SK-N-SH (cell line): Measurements from ENCODE around the gene THSD4. TPM values are rescaled to one million over a fixed set of nuclear protein-coding genes. Genes with fewer than 3 reads are reported as not detected.

ENCODE experiments used
- CTCF ChIA-PET: fragments of 300-600, 350-600 bp; formaldehyde crosslinking; extraction: SDS; loops from one replicate; lab custom pipeline; 2021; lab: Yijun Ruan, JAX
- POLR2A ChIA-PET: fragments of 350-600 bp; sonication (Branson Sonifier 250); formaldehyde crosslinking; extraction: SDS; loops from one replicate; lab custom pipeline; 2020; ENCODE audit warnings: antibody characterized with exemption, inconsistent platforms; lab: Yijun Ruan, JAX
- DNase-seq: peaks from one replicate; pipeline ENCODE4 v3.0.0; 2012
- H2AFZ ChIP-seq: fragments of 200-600 bp; sonication (generic); 2 replicates; pipeline ENCODE4 v1.8.1; 2016; ENCODE audit warnings: antibody characterized with exemption, mild to moderate bottlenecking, low read depth
- H3F3A ChIP-seq: fragments of 200-600 bp; sonication (generic); replicated peaks from 2 replicates; pipeline ENCODE3; 2016; ENCODE audit warnings: antibody characterized with exemption, mild to moderate bottlenecking; ENCODE audit not compliant: insufficient read depth
- H3K27ac ChIP-seq, 2 experiments: fragments of 200-500 bp in 1 of 2; fragments of 200-600 bp in 1 of 2; sonication (Bioruptor generic) in 1 of 2; sonication (generic), shearing (Covaris generic) in 1 of 2; 2 replicates each; pipeline versions ENCODE4 v1.5.1 to v1.6.1; 2014 to 2016; ENCODE audit warnings: low read depth in 2 of 2, inconsistent platforms in 1 of 2, low read length in 1 of 2, mild to moderate bottlenecking in 1 of 2, mixed read lengths in 1 of 2
- H3K27me3 ChIP-seq: fragments of 200-600 bp; sonication (generic), shearing (Covaris generic); 2 replicates; pipeline ENCODE4 v1.6.1; 2016; ENCODE audit warnings: mixed run types; ENCODE audit not compliant: insufficient read depth
- H3K36me3 ChIP-seq, 2 experiments: fragments of 200-500 bp in 1 of 2; fragments of 200-600 bp in 1 of 2; sonication (Bioruptor generic) in 1 of 2; sonication (generic) in 1 of 2; replicated peaks in 1 of 2; 2 replicates each; pipeline versions ENCODE3 to v1.5.1; 2014 to 2016; ENCODE audit warnings: low read length in 1 of 2, mild to moderate bottlenecking in 1 of 2; ENCODE audit not compliant: insufficient read depth in 2 of 2, control insufficient read depth in 1 of 2
- H3K4me1 ChIP-seq, 2 experiments: fragments of 200-500 bp in 1 of 2; fragments of 200-600 bp in 1 of 2; sonication (Bioruptor generic) in 1 of 2; sonication (generic), shearing (Covaris generic) in 1 of 2; 2 replicates each; pipeline versions ENCODE4 v1.5.1 to v1.6.1; 2014 to 2016; ENCODE audit warnings: low read depth in 1 of 2, low read length in 1 of 2, mixed run types in 1 of 2; ENCODE audit not compliant: insufficient read depth in 2 of 2, control insufficient read depth in 1 of 2
- H3K4me2 ChIP-seq: fragments of 200-600 bp; sonication (generic), shearing (Covaris generic); 2 replicates; pipeline ENCODE4 v1.6.1; 2017; ENCODE audit warnings: mixed run types
- H3K4me3 ChIP-seq, 2 experiments: fragments of 200-500 bp in 1 of 2; fragments of 200-600 bp in 1 of 2; sonication (Bioruptor generic) in 1 of 2; sonication (generic), shearing (Covaris generic) in 1 of 2; 2 replicates each; pipeline versions ENCODE4 v1.5.1 to v1.8.1; 2014 to 2016; ENCODE audit warnings: low read depth in 2 of 2, inconsistent platforms in 1 of 2, low read length in 1 of 2, mild to moderate bottlenecking in 1 of 2, mixed read lengths in 1 of 2, moderate library complexity in 1 of 2
- H3K79me2 ChIP-seq: fragments of 200-600 bp; sonication (generic); 2 replicates; pipeline ENCODE4 v1.8.1; 2017; ENCODE audit warnings: mild to moderate bottlenecking; ENCODE audit not compliant: insufficient read depth
- H3K9ac ChIP-seq: fragments of 200-600 bp; sonication (generic); 2 replicates; pipeline ENCODE4 v1.6.1; 2017; ENCODE audit warnings: mixed run types
- H3K9me2 ChIP-seq: fragments of 200-600 bp; sonication (generic); 2 replicates; pipeline ENCODE4 v1.6.1; 2017; ENCODE audit warnings: mixed run types
- H3K9me3 ChIP-seq: fragments of 200-600 bp; sonication (generic); 2 replicates; pipeline ENCODE4 v1.6.1; 2017; ENCODE audit warnings: mixed run types, mild to moderate bottlenecking, moderate library complexity
- H4K20me1 ChIP-seq: fragments of 200-600 bp; sonication (generic); 2 replicates; pipeline ENCODE4 v1.6.1; 2017; ENCODE audit warnings: mild to moderate bottlenecking, mixed run types; ENCODE audit not compliant: insufficient read depth
- CHD2 ChIP-seq: fragments of 150-350 bp; IDR thresholded peaks from 2 replicates; pipeline ENCODE4 v1.6.1; 2018; ENCODE audit warnings: low read length; ENCODE audit not compliant: partially characterized antibody
- CTCF ChIP-seq: fragments of 200-600 bp; sonication (generic); IDR thresholded peaks from 2 replicates; pipeline ENCODE4 v1.6.1; 2017; ENCODE audit warnings: antibody characterized with exemption, mild to moderate bottlenecking, moderate library complexity
- FOXM1 ChIP-seq: IDR thresholded peaks from 2 replicates; pipeline ENCODE4 v1.4.0; 2012; ENCODE audit warnings: low read depth, mild to moderate bottlenecking
- GABPA ChIP-seq: IDR thresholded peaks from 2 replicates; pipeline ENCODE4 v1.4.0; 2012; ENCODE audit warnings: low read depth, mild to moderate bottlenecking
- JUND ChIP-seq: IDR thresholded peaks from 2 replicates; pipeline ENCODE4 v1.4.0; 2012
- MEF2A ChIP-seq: IDR thresholded peaks from 2 replicates; pipeline ENCODE4 v1.4.0; 2012; ENCODE audit warnings: low read depth, borderline replicate concordance
- MXI1 ChIP-seq: IDR thresholded peaks from 2 replicates; pipeline ENCODE4 v1.6.1; 2012; ENCODE audit warnings: mild to moderate bottlenecking, low read depth, low read length, improper control_type of control experiment
- NFIC ChIP-seq: IDR thresholded peaks from 2 replicates; pipeline ENCODE4 v1.4.0; 2012; ENCODE audit warnings: borderline replicate concordance
- POLR2AphosphoS5 ChIP-seq: IDR thresholded peaks from 2 replicates; pipeline ENCODE4 v1.6.1; 2012; ENCODE audit warnings: low read depth, low read length
- RCOR1 ChIP-seq: fragments of 150-350 bp; IDR thresholded peaks from 2 replicates; pipeline ENCODE4 v1.6.1; 2017; ENCODE audit warnings: antibody characterized with exemption, low read length
- RFX5 ChIP-seq: IDR thresholded peaks from 2 replicates; pipeline ENCODE4 v1.6.1; 2012; ENCODE audit warnings: mild to moderate bottlenecking, improper control_type of control experiment, low read length
- RXRA ChIP-seq: IDR thresholded peaks from 2 replicates; pipeline ENCODE4 v1.4.0; 2012; ENCODE audit warnings: low read depth, mild to moderate bottlenecking, borderline replicate concordance
- SIN3A ChIP-seq: IDR thresholded peaks from 2 replicates; pipeline ENCODE4 v1.6.1; 2012; ENCODE audit warnings: low read depth, mild to moderate bottlenecking, low read length, moderate library complexity, borderline replicate concordance
- TAF1 ChIP-seq: IDR thresholded peaks from 2 replicates; pipeline ENCODE4 v1.6.1; 2012; ENCODE audit warnings: low read depth, mild to moderate bottlenecking, low read length, moderate library complexity, borderline replicate concordance
- TCF12 ChIP-seq: IDR thresholded peaks from 2 replicates; pipeline ENCODE4 v1.4.0; 2012
- TEAD4 ChIP-seq: IDR thresholded peaks from 2 replicates; pipeline ENCODE4 v1.4.0; 2012; ENCODE audit warnings: mild to moderate bottlenecking, borderline replicate concordance; ENCODE audit not compliant: insufficient read depth
- USF1 ChIP-seq: IDR thresholded peaks from 2 replicates; pipeline ENCODE4 v1.4.0; 2012; ENCODE audit warnings: low read depth, borderline replicate concordance
- USF2 ChIP-seq: fragments of 150-350 bp; IDR thresholded peaks from 2 replicates; pipeline ENCODE4 v1.6.1; 2017; ENCODE audit warnings: antibody characterized with exemption, low read length, low read depth, borderline replicate concordance
- WGBS: methylation state at CpG from one replicate; pipeline ENCODE4 v1.1.6; 2017; ENCODE audit warnings: low lambda C conversion rate; 5-methylcytosine and 5-hydroxymethylcytosine counted together
- polyA plus RNA-seq, 3 experiments: library from polyadenylated mRNA; depleted of rRNA; stranded (reverse); fragments of >200 nt; gene quantifications; 2 replicates each; pipeline ENCODE4 v1.2.3, GENCODE V29; 2012
- TF ChIP-seq, protein P1 (sequence below): IDR thresholded peaks from 2 replicates; pipeline ENCODE4 v1.4.0; 2012; ENCODE audit warnings: low read depth, borderline replicate concordance

THSD4 gene
- polyA plus RNA-seq, 1 of the 3 experiments (the other 2 are of a cell fraction) = 79.1 TPM

DNA sequence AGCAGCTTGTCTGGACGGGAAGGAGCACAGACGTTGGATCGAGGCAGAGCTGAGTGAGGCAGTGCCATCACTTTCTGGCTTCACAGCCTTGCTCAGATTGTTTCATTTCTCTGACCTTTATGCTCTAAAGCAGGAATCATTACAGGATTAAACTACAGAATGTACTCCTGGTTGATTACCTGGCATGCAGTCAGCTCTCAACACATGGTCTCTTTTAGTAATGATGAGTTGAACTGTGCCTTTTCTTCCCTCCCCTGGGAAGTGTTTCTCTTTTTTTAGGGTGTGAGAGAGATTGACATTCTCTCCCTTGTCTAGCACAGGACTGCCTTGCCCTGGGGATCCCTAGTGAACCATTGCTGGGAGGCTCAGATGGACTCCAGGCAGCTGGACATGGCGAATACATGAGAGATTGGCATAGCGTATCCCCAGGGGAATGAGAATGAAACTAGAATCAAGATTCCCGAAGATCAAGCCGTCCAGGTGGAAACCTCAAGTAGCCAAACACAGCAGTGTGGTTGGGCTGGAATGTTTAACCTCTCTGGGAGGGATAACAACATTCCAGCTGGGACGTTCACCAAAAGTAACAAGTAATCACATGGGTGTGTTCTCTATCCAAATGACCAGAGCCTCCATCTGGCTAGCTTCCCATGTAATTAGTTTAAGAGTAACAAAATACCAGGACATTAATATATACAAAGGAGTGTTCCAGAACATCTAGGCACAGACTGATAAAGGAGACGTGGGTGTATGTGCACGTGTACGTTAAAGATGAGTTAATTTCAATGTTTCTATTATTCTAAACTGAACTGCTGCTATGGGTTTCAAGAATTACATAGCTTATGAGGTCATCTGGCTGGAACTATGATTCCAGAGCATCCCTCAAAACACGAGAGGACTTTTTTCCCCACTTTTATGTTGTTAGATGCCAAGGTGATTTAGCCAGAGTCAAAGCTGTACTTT, 576.5 kb downstream of the THSD4 start (continued):
- no peak for TF ChIP-seq USF2
- TF ChIP-seq TEAD4 = 0 out of 2 replicates have a peak, but pooled peaks have one; percentile 38
- TF ChIP-seq TCF12 = peak; percentile 65; the same call in 1 of the 2 replicates
- TF ChIP-seq, all 33 proteins: peak for 5

DNA sequence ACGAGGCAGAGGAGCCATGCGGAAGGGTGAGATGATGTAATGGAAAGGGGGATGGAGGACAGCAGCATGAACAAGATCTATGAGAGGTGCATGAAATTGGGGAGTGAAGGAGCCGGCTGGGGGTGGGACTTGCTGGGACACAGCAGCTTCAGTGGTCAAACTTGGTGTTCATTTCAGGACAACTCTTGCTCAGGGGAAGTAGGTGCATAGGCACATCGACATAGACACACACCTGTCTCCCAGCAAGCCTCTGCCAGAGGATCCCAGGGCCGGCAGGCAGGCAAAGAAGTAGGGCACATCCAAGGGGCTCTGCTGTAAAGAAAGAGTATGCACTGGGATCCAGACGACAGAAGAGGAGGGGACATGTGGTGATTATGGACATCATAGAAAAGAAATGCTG, 582.0 kb downstream of the THSD4 start:
- 87% methylated on average over 6 of the region's 6 CpGs for WGBS

DNA sequence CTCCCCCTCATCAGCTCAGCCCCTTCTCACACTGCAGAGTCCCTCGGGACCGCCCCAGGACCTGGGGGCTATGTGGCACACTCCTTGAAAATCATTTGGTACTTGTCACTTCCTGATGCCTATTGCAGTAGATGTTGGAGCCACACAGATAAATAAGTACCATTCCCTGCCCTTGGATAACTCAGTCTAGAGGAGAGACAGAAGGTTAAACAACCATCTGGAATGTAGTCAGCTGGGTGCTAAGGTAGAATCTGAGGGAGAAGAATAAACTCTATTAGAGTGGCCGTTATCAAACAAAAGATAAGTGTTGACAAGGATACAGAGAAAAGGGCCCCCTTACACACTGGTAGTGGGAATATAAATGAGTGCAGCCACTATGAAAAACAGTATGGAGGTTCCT, 582.8 kb downstream of the THSD4 start:
- Histone ChIP-seq H3K4me2 (no peak overlapping the region), H3K4me1 (peaks cover 0 to 4% of the 10 kb centered on the region in 2 experiments; a peak in 2 of 4 replicates), H3F3A (peaks cover 3% of the 10 kb centered on the region), H4K20me1 (no peaks in the 10 kb centered on the region), H3K36me3 (peaks cover 0 to 8% of the 10 kb centered on the region in 2 experiments), H3K4me3 (no peak overlapping the region), H3K27ac (no peak overlapping the region), H3K27me3 (no peaks in the 10 kb centered on the region), H3K9me2 (no peaks in the 10 kb centered on the region), H2AFZ (no peak overlapping the region), H3K9me3 (no peaks in the 10 kb centered on the region), H3K79me2 (no peaks in the 10 kb centered on the region), H3K9ac (no peak overlapping the region)
- POLR2A ChIA-PET = no interaction called here
- CTCF ChIA-PET = no interaction called here
- no peak for DNase-seq
- 83% methylated on average over 3 of the region's 3 CpGs for WGBS
- TF ChIP-seq RXRA (no peak), GABPA (no peak), CTCF (no peak), TCF12 (no peak), USF1 (no peak), CHD2 (no peak), RFX5 (no peak), RCOR1 (no peak), FOXM1 (no peak), SIN3A (no peak), MXI1 (no peak), JUND (no peak)
- TF ChIP-seq, protein P1, sequence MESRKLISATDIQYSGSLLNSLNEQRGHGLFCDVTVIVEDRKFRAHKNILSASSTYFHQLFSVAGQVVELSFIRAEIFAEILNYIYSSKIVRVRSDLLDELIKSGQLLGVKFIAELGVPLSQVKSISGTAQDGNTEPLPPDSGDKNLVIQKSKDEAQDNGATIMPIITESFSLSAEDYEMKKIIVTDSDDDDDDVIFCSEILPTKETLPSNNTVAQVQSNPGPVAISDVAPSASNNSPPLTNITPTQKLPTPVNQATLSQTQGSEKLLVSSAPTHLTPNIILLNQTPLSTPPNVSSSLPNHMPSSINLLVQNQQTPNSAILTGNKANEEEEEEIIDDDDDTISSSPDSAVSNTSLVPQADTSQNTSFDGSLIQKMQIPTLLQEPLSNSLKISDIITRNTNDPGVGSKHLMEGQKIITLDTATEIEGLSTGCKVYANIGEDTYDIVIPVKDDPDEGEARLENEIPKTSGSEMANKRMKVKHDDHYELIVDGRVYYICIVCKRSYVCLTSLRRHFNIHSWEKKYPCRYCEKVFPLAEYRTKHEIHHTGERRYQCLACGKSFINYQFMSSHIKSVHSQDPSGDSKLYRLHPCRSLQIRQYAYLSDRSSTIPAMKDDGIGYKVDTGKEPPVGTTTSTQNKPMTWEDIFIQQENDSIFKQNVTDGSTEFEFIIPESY = no peak

More for the DNA sequence above, 582.0 kb downstream of the THSD4 start:
- Histone ChIP-seq H3K4me1 (peaks cover 0 to 4% of the 10 kb centered on the region in 2 experiments; a peak in 2 of 4 replicates), H3K4me2 (no peak overlapping the region), H3K27me3 (no peaks in the 10 kb centered on the region), H3K9ac (no peak overlapping the region), H3F3A (peaks cover 3% of the 10 kb centered on the region), H3K79me2 (no peaks in the 10 kb centered on the region), H3K36me3 (peaks cover 0 to 8% of the 10 kb centered on the region in 2 experiments), H4K20me1 (no peaks in the 10 kb centered on the region), H3K27ac (no peak overlapping the region), H3K4me3 (no peak overlapping the region), H3K9me2 (no peaks in the 10 kb centered on the region), H2AFZ (no peak overlapping the region), H3K9me3 (no peaks in the 10 kb centered on the region)
- ChIA-PET CTCF (interaction anchor here (1.1 to 1.9 kb wide), 2 partner anchors 10 to 106 kb away, joined by 4 read pairs; no protein-coding TSS in a partner anchor), POLR2A (no interaction called here)
- DNase-seq = no peak
- TF ChIP-seq NFIC = no peak
- no peak for TF ChIP-seq RFX5
- TF ChIP-seq TAF1 = no peak
- TF ChIP-seq POLR2AphosphoS5 = no peak
- TF ChIP-seq JUND = no peak
- no peak for TF ChIP-seq TCF12
- TF ChIP-seq MEF2A = no peak
